Superior temporal gyrus (tissue), 1 donor: ENCODE measurements around the gene GAREM2.

Experiments used
- DNase-seq: peaks from one replicate; pipeline ENCODE4 v3.0.0-alpha.2; 2016; ENCODE audit errors: extremely low spot score

The GAREM2 gene

DNA sequence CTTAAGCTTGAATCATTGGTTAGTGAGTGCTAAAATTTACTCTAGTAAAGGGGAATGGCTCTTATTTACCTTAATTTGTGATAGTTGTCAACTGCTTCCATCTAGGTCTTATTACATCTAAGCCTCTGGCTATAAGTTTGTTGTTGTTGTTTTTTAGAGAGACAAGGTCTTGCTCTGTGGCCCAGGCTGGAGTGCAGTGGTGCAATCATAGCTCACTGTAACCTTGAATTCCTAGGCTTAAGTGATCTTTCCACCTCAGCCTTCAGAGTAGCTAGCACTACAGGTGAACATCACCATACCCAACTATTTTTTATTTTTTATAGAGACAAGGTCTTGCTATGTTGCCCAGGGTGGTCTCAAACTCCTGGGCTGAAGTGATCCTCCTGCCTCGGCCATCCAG lies 65.0 kb downstream of the GAREM2 start:
- DNase-seq = no peak

DNA sequence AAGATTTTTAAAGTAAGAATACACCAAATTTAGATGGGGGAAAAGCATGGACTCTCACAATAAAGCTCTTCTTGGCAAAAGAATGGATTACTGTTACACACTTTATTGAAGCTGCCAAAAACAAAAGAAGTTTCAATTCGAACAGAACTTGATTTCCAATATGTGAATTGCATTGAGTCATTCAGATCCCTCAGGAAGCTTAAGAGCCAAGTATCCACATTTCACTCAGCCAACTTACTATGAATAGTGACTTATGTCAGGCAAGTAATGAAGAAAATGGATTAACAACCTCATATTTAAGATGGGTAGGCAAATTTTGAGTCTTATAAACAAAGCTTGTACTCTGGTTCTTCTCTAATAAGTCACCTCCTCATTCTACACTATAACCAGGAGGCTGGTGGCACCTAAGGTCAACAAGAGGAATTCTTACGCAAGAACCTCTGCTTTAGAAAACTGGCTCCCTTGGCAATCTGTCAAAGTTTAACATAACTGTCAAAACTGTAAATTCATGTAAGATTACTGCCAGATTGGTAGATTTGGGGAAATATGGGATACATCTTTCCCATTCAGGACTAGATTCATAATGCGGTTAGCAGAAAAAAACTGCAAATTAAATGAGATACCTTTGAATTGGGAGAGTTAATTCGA lies 65.5 kb downstream of the GAREM2 start:
- no peak for DNase-seq
